Esophagus muscularis mucosa (tissue), 3 donors: ENCODE results near the gene ADCY5.

ENCODE experiments used
- POLR2A ChIP-seq: fragments of 450-650 bp; IDR thresholded peaks from one replicate; pipeline ENCODE4 v1.6.1; 2017; ENCODE audit warnings: antibody characterized with exemption, moderate library complexity, mild to moderate bottlenecking, low read depth
- POLR2AphosphoS5 ChIP-seq, 2 donors: sonication (generic); formaldehyde crosslinking; IDR thresholded peaks; one replicate each; pipeline ENCODE4 v1.6.1; 2017; ENCODE audit warnings: antibody characterized with exemption in 2 of 2
- TF ChIP-seq, protein P1 (sequence below), 3 experiments: fragments of 200-600 bp in 2 of 3; fragments of 450-650 bp in 1 of 3; sonication (generic) in 2 of 3; IDR thresholded peaks; one replicate each; pipeline ENCODE4 v1.5.1; 2017 to 2019; ENCODE audit warnings: antibody characterized with exemption in 3 of 3, mild to moderate bottlenecking in 2 of 3, moderate library complexity in 1 of 3

DNA sequence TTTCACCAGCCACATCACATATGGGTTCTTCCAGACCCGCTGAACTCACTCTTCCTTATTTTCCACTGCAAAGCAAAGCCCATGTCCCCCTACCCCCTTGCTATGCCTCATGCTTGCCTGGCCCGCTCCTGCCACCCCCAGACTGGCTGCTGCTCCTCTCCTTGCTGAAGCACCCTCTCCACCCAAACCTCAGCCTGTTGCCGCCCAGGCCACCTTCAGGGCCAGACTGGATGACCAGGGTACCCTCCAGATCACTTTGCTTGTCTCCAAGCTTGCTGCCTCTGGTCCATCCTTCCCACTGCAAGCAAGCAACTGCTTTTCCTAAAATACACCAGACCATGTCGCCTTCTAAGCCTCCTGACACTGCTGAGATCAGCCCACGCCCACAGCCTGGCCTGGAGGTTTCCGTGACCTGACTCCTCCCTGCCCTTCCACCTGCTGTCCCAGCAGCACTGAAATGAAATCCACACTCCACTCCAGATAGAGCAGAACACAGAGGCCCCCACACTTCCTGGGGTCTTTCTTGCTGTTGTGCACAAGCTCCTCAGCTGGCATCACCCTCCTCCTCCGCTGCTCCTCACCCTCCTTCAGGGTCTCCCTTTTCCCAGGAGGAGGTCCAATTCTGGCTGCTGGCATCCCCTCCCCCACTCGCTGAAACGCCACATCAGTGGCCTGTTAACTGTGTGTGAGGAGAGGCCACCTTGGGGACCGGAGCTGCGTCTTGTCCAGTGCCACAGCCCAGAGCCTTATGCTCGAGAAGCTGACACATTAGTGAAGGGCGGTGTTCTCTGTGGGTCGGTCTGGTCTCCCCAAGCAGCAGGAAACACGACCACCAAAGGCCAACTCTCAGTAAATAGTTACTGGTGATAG is 99.1 kb downstream of the ADCY5 start:
- TF ChIP-seq, protein P1, sequence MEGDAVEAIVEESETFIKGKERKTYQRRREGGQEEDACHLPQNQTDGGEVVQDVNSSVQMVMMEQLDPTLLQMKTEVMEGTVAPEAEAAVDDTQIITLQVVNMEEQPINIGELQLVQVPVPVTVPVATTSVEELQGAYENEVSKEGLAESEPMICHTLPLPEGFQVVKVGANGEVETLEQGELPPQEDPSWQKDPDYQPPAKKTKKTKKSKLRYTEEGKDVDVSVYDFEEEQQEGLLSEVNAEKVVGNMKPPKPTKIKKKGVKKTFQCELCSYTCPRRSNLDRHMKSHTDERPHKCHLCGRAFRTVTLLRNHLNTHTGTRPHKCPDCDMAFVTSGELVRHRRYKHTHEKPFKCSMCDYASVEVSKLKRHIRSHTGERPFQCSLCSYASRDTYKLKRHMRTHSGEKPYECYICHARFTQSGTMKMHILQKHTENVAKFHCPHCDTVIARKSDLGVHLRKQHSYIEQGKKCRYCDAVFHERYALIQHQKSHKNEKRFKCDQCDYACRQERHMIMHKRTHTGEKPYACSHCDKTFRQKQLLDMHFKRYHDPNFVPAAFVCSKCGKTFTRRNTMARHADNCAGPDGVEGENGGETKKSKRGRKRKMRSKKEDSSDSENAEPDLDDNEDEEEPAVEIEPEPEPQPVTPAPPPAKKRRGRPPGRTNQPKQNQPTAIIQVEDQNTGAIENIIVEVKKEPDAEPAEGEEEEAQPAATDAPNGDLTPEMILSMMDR (IDR thresholded peaks at IDR 0.05): no peak
- no peak for TF ChIP-seq POLR2A
- no peak for TF ChIP-seq POLR2AphosphoS5 (IDR thresholded peaks at IDR 0.05)
